Measurements from ENCODE around the gene SVBP.

- TF ChIP-seq GATA3 (IDR thresholded peaks at IDR 0.05; ENCODE audit: low read depth, low read length) (no peak), GATA2 (IDR thresholded peaks at IDR 0.05; ENCODE audit: low read depth, low read length) (no peak)
Observed at GRCh38 chr1:42825036-42825851, 8.0 kb upstream of the SVBP start.
